H4 (cell line): ENCODE measurements around the gene ARHGAP31. TPM values are rescaled to one million over a fixed set of nuclear protein-coding genes. Genes with fewer than 3 reads are reported as not detected.

ENCODE experiments used
- DNase-seq: peaks from one replicate; pipeline ENCODE4 v3.0.0-alpha.2; 2015; ENCODE audit warnings: low spot score
- total RNA-seq: library from RNA; depleted of rRNA; stranded (reverse); fragments of >200 nt; shearing (Covaris generic); gene quantifications from 2 replicates; pipeline ENCODE4 v1.2.3, GENCODE V29; 2014; rRNA removed

Gene ARHGAP31
- total RNA-seq, 1 experiment from 2014 or later, result 6.9 TPM

DNA sequence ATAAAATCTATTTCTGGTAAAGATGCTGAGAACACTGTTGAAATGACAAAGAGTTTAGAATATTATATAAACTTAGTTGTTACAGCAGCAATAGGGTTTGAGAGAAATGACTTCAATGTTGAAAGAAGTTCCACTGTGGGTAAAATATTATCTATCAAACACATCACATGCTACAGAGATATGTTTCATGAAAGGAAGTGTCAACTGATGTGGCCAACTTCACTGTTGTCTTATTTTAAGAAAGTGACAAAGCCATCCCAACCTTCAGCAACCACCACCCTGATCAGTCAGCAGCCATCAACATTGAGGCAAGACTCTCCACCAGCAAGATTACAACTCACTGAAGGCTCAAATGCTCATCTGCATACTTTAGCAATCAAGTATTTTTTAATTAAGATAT lies 149.0 kb downstream of the ARHGAP31 start:
- no peak for DNase-seq

DNA sequence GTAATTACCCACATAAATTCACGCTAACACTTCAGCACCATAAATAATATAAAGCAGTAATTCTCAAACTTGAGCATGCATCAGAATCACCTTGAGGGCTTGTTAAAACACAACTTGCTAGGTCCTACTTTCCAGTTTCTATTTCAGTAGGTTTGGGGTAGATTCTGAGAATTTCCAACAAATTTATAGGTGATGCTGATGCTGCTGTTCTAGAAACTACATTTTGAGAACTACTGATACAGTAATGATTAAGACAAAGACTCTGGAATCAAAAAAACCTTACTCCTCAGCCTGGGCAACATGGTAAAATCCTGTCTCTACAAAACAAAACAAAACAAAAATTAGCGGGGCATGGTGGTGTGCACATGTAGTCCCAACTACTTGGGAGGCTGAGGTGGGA lies 150.4 kb downstream of the ARHGAP31 start:
- DNase-seq, result no peak

DNA sequence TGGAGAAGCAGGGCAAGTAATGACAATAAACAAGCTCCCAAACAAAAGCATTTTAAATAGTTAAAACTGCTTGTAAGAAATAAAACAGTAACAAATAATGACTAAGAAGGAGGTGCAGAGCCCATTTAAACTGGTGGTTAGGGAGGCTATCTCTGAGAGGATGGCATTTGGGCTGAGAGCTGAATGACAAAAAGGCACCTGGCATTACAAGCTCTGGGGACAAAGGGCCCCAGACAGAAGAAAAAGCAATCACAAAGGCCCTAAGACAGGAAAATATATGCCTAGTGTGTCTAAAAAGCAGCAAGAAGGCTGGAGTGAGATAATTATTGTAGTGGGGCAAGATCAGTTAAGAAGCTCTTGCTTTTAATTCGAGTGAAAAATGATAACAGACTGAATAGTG lies 159.6 kb downstream of the ARHGAP31 start:
- DNase-seq, result no peak

DNA sequence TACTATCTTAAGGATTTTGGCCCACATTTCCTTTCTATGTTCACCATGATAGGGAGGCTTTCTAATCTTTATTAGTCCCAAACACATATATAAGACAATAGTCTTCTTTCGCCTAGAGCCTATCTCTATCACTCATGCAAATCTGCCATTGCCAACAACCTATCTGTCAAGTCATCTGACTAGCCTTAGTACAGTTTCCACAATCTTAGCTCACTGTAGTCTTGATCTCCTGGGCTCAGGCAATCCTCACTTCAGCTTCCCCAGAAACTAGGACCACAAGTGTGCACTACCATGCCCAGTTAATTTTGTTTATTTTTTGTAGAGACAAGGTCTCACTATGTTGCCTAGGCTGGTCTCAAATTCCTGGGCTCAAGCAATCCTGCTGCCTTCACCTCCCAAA lies 162.3 kb downstream of the ARHGAP31 start:
- no peak for DNase-seq

DNA sequence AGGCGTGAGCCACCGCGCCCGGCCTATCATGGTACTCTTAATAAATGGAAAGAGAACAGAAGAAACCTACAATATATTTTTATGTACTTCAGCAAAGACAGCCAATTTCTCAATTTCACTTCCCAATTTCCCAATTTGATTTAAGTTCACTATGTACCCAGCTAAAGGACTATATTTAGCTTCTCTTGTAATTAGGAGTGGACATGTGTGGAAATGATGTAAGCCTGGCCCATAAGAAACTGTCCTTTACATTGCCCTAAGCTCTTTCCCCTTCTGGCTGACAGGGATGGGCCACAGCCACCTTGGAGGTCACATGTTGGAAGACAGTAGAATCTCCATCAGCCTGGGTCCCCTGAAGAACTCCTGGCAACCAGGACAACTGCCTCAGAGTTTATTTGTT lies 163.1 kb downstream of the ARHGAP31 start:
- DNase-seq, result no peak

DNA sequence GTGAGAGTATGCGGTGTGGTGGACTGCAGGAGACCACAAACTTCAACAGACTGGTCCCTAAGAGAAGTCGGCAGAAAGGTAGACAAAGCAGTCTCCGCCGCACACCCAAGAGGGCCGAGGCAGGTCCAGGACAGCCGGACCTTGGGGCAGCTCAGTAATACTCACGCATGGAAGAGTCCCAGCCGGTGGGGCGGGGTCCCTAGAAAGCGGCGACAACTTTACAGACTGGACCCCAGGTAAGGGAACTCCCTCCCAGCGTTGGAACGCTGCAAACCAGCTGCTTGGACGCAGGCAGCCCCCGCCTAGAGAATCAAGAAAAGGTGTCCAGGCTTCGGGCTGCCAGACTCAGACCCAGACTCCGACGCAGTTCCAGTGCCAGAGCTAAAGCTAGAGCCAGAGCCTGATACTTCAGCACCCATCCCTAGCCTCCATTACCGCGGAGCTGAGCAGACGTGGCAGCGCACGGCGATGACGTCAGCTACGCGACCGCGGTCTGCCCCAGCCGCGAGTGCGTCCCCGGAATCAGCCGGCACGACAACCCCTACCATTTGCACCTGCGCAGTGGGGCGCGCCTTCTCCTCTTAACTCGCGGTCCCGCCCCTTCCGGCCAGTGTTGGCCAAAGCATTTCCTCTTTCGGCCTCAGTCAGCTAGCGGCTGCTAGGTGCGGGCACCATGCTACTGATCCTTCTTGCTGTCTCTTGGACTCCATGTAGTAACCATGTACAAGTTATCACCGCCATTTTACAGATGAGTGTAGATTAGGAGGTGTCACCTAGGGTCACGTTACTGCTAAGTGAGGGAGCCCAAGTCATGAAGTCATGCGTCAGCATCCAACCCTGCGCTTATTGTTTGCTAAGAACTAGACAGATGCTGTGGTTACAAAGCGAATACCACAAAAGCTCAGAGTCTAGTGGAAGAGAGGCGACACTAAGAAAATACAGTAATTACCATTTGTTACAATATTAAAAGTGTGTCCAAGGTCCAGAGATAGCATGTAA lies 169.3 kb downstream of the ARHGAP31 start, which contains the start of gene TMEM39A:
TMEM39A (minus strand) TSS at position 445 of the 999 bp plus-strand sequence. CDS start 1,541 bp downstream, outside the sequence.
- DNase-seq, result peak; percentile 99

DNA sequence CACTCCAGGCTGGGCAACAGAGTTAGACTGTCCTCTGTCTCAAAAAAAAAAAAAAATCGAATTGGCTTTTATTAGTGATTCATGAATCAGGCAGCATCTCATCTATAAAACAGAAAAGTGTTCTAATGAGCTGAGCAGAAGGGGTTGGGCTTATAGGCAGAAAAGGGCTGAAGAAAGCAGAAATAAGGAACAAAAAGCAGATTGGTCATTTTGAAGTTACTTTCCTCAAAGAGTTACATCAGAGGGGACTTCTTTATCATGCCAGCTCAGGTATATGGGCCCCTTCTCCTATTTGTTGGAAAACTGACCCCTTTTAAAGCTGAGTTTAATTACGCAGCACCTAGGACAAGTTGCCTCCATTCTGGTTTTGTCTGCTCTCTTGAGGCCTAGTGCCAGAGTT lies 173.9 kb downstream of the ARHGAP31 start:
- DNase-seq, result no peak

DNA sequence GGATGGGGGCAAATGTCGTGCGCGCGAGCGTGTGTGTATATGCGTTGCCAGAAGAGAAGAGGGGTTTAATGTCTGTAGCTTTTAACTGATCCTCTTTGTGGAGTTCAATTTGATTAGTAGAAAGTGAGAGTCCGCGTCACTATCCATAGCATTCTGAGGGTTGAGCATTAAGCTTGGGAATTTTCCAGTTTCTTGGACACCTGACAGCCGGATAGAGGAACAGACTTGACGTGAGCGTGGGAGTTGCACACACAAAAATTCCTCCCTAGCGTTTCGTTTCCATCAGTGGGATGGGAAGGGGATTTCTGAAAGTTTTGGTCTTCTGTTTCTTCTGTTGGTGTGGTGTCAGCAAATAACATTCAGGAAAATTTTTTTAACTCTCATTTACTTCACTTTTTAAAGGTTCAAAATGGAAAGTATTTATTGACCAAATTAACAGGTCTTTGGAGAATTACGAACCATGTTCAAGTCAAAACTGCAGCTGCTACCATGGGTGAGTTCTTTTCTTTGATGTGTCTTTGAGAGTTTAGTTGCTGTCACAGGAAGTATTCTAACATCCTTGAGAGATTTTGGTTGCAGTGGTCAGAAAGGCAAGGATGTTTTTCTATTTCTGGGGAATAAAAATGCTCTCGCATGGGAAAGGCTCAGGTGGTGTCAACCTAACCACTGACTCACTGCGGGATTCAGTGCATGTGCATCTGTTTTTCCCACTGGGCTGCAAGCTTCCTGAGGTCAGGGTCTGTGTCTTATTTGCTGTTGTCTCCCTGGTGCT lies 175.4 kb downstream of the ARHGAP31 start:
- DNase-seq, result no peak

Other genes starting within 250 kb of the ARHGAP31 start
- not detected in 2 replicates for gene TEX55, start 148.2 kb upstream of the ARHGAP31 start, total RNA-seq
- gene UPK1B, start 120.8 kb upstream of the ARHGAP31 start, total RNA-seq, result not detected in 2 replicates
- gene B4GALT4, start 53.5 kb upstream of the ARHGAP31 start, total RNA-seq, result 25.3 and 30.5 TPM in 2 replicates
- gene TMEM39A, start 169.2 kb downstream of the ARHGAP31 start, total RNA-seq, result 45.2 and 59.5 TPM in 2 replicates
- 26.6 and 30.8 TPM in 2 replicates for gene POGLUT1, start 174.6 kb downstream of the ARHGAP31 start, total RNA-seq
- 112 and 128 TPM in 2 replicates for gene TIMMDC1, start 204.2 kb downstream of the ARHGAP31 start, total RNA-seq